Measurements from ENCODE around the gene MYO1G. TPM values are rescaled to one million over a fixed set of nuclear protein-coding genes. Genes with fewer than 3 reads are reported as not detected.

MYO1G gene
- total and polyA plus RNA-seq, 8 donors: 1.7 to 16.7 (median 3.3) TPM

DNA sequence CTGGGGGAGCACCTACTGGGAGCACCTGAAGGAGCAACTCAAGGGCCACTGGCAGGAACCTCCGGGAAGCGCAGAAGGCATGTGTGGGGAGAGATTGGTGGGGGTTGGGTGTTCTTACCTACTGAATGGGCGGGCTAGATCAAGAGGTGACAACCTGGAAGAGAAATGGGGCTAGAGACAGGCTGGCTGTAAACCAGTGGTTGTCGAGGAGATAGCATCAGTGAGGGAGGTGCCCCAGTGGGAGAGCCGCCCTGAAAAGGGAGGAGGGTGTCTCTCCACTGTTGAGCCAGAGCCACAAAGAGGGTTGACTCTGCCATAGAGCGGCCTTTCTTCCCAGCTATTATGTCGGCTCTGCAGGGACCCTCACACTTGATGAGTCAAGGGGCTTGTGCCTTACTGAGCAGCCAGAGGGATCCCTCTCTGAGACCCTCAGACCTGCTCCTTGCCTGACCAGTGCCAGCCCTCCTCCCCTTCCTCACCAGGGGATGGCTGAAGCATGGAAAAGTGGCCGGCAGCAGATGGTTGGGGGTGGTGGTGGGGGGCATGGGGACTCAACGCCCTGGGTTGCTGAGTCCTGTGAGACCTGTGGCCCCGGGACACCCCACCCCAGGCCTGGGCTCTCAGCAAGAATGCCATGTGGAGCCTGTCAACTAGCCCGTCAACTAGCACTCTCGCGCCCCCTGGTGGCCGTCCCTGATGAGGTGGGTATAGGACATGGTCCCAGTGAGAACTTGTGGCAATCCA, 57.0 kb downstream of the MYO1G start:
- Histone ChIP-seq H3K9me3 (no peaks in the 10 kb centered on the region), H3K4me1 (peaks cover 0 to 7% (median 3%) of the 10 kb centered on the region in 4 donors), H3K36me3 (no peaks in the 10 kb centered on the region), H3K27me3 (no peaks in the 10 kb centered on the region), H3K27ac (no peak overlapping the region), H3K4me3 (no peak overlapping the region)
- peak in 1 of 3 donors; percentile 47 for TF ChIP-seq POLR2AphosphoS5 (IDR thresholded peaks at IDR 0.05)
- TF ChIP-seq, protein P1, sequence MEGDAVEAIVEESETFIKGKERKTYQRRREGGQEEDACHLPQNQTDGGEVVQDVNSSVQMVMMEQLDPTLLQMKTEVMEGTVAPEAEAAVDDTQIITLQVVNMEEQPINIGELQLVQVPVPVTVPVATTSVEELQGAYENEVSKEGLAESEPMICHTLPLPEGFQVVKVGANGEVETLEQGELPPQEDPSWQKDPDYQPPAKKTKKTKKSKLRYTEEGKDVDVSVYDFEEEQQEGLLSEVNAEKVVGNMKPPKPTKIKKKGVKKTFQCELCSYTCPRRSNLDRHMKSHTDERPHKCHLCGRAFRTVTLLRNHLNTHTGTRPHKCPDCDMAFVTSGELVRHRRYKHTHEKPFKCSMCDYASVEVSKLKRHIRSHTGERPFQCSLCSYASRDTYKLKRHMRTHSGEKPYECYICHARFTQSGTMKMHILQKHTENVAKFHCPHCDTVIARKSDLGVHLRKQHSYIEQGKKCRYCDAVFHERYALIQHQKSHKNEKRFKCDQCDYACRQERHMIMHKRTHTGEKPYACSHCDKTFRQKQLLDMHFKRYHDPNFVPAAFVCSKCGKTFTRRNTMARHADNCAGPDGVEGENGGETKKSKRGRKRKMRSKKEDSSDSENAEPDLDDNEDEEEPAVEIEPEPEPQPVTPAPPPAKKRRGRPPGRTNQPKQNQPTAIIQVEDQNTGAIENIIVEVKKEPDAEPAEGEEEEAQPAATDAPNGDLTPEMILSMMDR (IDR thresholded peaks at IDR 0.05): peak in 5 of 7 experiments; percentile 52 to 92 (median 75)
- no peak for TF ChIP-seq POLR2A (IDR thresholded peaks at IDR 0.05)
- intact Hi-C loops (cut with DNase I; ENCODE audit: low total_unique reads): loop anchor here (5.0 kb wide), 1 partner anchor 64 kb away; no protein-coding TSS in a partner anchor
- peak; percentile 90 to 96 for DNase-seq
- WGBS, 5 donors: 35 to 72% (median 40%) methylated on average over 7 to 14 of the region's 14 CpGs

DNA sequence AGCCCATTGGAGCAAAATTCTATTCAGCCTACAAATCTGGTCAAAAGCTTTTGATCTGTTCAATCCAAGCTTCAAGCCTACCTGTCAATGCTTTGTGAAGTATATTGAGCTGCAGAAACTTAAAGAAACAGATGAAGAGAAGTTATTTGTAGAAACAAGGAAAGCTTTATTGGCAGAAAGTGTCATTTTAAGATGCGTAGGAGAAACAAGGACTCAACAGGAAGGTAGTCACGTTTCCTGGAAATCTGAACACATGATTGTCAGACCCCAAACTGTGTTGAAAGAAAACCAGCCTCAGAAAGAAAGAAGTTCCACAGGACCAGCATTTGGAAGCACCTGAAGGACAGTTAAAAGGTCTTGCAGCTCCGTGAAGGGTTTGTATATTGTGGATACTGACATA, 58.7 kb downstream of the MYO1G start:
- no peak overlapping the region for H3K27ac ChIP-seq
- no peaks in the 10 kb centered on the region for H3K9me3 ChIP-seq
- intact Hi-C loops (cut with DNase I; ENCODE audit: low total_unique reads): loop anchor here (5.0 kb wide), 1 partner anchor 63 kb away; no protein-coding TSS in a partner anchor
- TF ChIP-seq, protein P1 (IDR thresholded peaks at IDR 0.05): no peak
- peaks cover 0 to 7% (median 3%) of the 10 kb centered on the region in 4 donors for H3K4me1 ChIP-seq
- no peak overlapping the region for H3K4me3 ChIP-seq
- 59 to 84% (median 72%) methylated on average over 3 of the region's 3 CpGs for WGBS, 5 donors
- no peaks in the 10 kb centered on the region for H3K36me3 ChIP-seq
- no peak for DNase-seq
- no peaks in the 10 kb centered on the region for H3K27me3 ChIP-seq

DNA sequence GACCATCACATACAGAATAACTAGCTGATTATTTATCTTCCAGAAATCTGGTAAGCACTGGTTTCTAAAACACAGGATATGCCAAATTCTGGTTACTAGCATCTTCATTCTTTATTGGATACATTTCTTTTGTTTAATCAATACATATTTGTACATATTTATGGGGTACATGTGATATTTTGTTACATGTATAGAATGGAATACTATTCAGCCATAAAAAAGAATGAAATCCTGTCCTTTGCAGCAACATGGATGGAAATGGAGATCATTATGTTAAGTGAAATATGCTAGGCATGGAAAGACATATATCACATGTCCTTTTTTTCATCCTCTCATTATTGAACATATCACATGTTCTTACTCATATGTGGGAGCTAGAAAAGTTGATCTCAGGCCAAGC, 60.8 kb downstream of the MYO1G start:
- Histone ChIP-seq H3K9me3 (no peaks in the 10 kb centered on the region), H3K36me3 (no peaks in the 10 kb centered on the region), H3K27me3 (no peaks in the 10 kb centered on the region), H3K4me1 (peaks cover 0 to 10% (median 3%) of the 10 kb centered on the region in 4 donors), H3K27ac (no peak overlapping the region), H3K4me3 (no peak overlapping the region)
- intact Hi-C loops (cut with DNase I; ENCODE audit: low total_unique reads): loop anchor here (5.0 kb wide), 1 partner anchor 326 kb away; no protein-coding TSS in a partner anchor
- no peak for DNase-seq
- TF ChIP-seq EP300 (IDR thresholded peaks at IDR 0.05) (no peak), POLR2A (IDR thresholded peaks at IDR 0.05) (no peak), POLR2AphosphoS5 (IDR thresholded peaks at IDR 0.05) (no peak)
- TF ChIP-seq, protein P1 (IDR thresholded peaks at IDR 0.05): no peak

DNA sequence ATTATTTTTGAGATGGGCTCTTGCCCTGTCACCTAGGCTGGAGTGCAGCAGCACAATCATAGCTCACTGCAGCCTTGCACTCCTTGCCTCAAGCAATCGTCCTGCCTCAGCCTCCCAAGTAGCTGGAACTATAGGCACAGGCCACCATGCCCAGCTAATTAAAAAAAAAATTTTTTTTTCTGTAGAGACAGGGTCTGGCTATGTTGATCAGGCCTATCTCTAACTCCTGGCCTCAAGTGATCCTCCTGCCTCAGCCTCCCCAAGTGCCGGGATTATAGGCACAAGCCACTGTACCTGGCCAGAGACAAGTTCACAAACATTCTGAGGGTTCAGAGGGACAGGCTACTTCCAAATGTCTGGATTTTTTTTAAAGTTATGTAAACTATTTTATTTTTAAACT, 61.4 kb downstream of the MYO1G start:
- no peaks in the 10 kb centered on the region for H3K27me3 ChIP-seq
- TF ChIP-seq POLR2A (IDR thresholded peaks at IDR 0.05) (no peak), EP300 (IDR thresholded peaks at IDR 0.05) (no peak), POLR2AphosphoS5 (IDR thresholded peaks at IDR 0.05) (no peak)
- TF ChIP-seq, protein P1 (IDR thresholded peaks at IDR 0.05): no peak
- no peaks in the 10 kb centered on the region for H3K9me3 ChIP-seq
- no peak for DNase-seq
- H3K4me1 ChIP-seq: peaks cover 0 to 12% (median 3%) of the 10 kb centered on the region in 4 donors
- H3K4me3 ChIP-seq: no peak overlapping the region
- intact Hi-C loops (cut with DNase I; ENCODE audit: low total_unique reads): loop anchor here (5.0 kb wide), 1 partner anchor 325 kb away; no protein-coding TSS in a partner anchor
- no peak overlapping the region for H3K27ac ChIP-seq
- 92 to 97% (median 92%) methylated on average over 2 of the region's 2 CpGs for WGBS, 5 donors
- no peaks in the 10 kb centered on the region for H3K36me3 ChIP-seq
